HepG2 (cell line): Measurements from ENCODE around the gene AIP. TPM values are rescaled to one million over a fixed set of nuclear protein-coding genes. Genes with fewer than 3 reads are reported as not detected.

ENCODE experiments used
- AFF4 ChIP-seq: sonication (generic); formaldehyde crosslinking; IDR thresholded peaks from 2 replicates; pipeline ENCODE4 v1.4.0; 2020; ENCODE audit warnings: missing genetic modification reagents
- BCL6 ChIP-seq: IDR thresholded peaks from 2 replicates; pipeline ENCODE4 v1.6.1; 2016; ENCODE audit warnings: missing genetic modification reagents, missing compliant biosample characterization
- DBP ChIP-seq: sonication (generic); formaldehyde crosslinking; IDR thresholded peaks from 2 replicates; pipeline ENCODE4 v1.4.0; 2020; ENCODE audit warnings: missing genetic modification reagents; ENCODE audit errors: not compliant biosample characterization
- HNRNPL ChIP-seq: fragments of 200-400 bp; formaldehyde crosslinking; IDR thresholded peaks from 2 replicates; pipeline ENCODE4 v1.6.1; 2017; ENCODE audit warnings: mild to moderate bottlenecking, low read depth, low read length
- ISX ChIP-seq: sonication (generic); formaldehyde crosslinking; conservative IDR thresholded peaks from 2 replicates; pipeline ENCODE4 v1.5.0; 2020; ENCODE audit warnings: missing genetic modification reagents
- KDM5B ChIP-seq: sonication (generic); formaldehyde crosslinking; IDR thresholded peaks from 2 replicates; pipeline ENCODE4 v1.4.0; 2020; ENCODE audit warnings: missing genetic modification reagents, mild to moderate bottlenecking, borderline replicate concordance
- MTA3 ChIP-seq: sonication (generic); formaldehyde crosslinking; IDR thresholded peaks from 2 replicates; pipeline ENCODE4 v1.4.0; 2020; ENCODE audit warnings: missing genetic modification reagents
- MXD1 ChIP-seq: sonication (generic); formaldehyde crosslinking; IDR thresholded peaks from 2 replicates; pipeline ENCODE4 v1.4.0; 2020; ENCODE audit warnings: mild to moderate bottlenecking, missing genetic modification reagents
- NFKBIZ ChIP-seq: IDR thresholded peaks from 2 replicates; pipeline ENCODE4 v1.6.1; 2018; ENCODE audit warnings: missing genetic modification reagents, missing compliant biosample characterization
- PLRG1 ChIP-seq: fragments of 450-650 bp; conservative IDR thresholded peaks from 2 replicates; pipeline ENCODE4 v1.6.1; 2016
- RBAK ChIP-seq: sonication (generic); formaldehyde crosslinking; IDR thresholded peaks from 2 replicates; pipeline ENCODE4 v1.5.1; 2020; ENCODE audit warnings: mild to moderate bottlenecking, missing genetic modification reagents
- REST ChIP-seq, 2 experiments: IDR thresholded peaks; 2 replicates each; pipeline ENCODE4 v1.6.1; 2011 to 2012; ENCODE audit warnings: low read length in 2 of 2, borderline replicate concordance in 1 of 2, low read depth in 1 of 2, mild to moderate bottlenecking in 1 of 2, moderate library complexity in 1 of 2
- TRIM24 ChIP-seq: sonication (generic); formaldehyde crosslinking; IDR thresholded peaks from 2 replicates; pipeline ENCODE4 v1.8.0; 2022; ENCODE audit warnings: mild to moderate bottlenecking, missing genetic modification reagents
- XBP1 ChIP-seq: sonication (generic); formaldehyde crosslinking; IDR thresholded peaks from 2 replicates; pipeline ENCODE4 v1.5.0; 2020; ENCODE audit warnings: missing genetic modification reagents
- ZNF207 ChIP-seq: fragments of 450-650 bp; IDR thresholded peaks from 2 replicates; pipeline ENCODE4 v1.6.1; 2016; ENCODE audit warnings: antibody characterized with exemption, borderline replicate concordance
- ZNF572 ChIP-seq: sonication (generic); formaldehyde crosslinking; IDR thresholded peaks from 2 replicates; pipeline ENCODE4 v1.5.1; 2020; ENCODE audit warnings: mild to moderate bottlenecking, missing genetic modification reagents
- ZNF770 ChIP-seq: sonication (generic); formaldehyde crosslinking; IDR thresholded peaks from 2 replicates; pipeline ENCODE4 v1.5.0; 2020; ENCODE audit warnings: mild to moderate bottlenecking, missing genetic modification reagents
- ZNF850 ChIP-seq: sonication (generic); formaldehyde crosslinking; conservative IDR thresholded peaks from 2 replicates; pipeline ENCODE4 v1.9.0; 2021; ENCODE audit warnings: mild to moderate bottlenecking, missing genetic modification reagents
- polyA plus RNA-seq, 8 experiments: library from polyadenylated mRNA; depleted of rRNA in 3 of 8; stranded (reverse) in 7 of 8; unstranded in 1 of 8; fragments of >200 nt; fragmentation: Illumina TruSeq in 4 of 8; extraction: Trizol in 4 of 8; gene quantifications; 2 replicates each; pipeline versions ENCODE4 v1.2.1 to v1.2.3, GENCODE V29; 2011 to 2016; ENCODE audit warnings: low read depth in 4 of 8, missing spikeins in 1 of 8, mixed read lengths in 1 of 8; ENCODE audit not compliant: insufficient read depth in 1 of 8
- total RNA-seq, 5 experiments: library from RNA; depleted of rRNA; stranded (reverse); fragments of >200 nt; fragmentation: Illumina TruSeq; extraction: Trizol; gene quantifications; 2 replicates each; pipeline ENCODE4 v1.2.3, GENCODE V29; 2016; ENCODE audit warnings: low read depth in 1 of 5

AIP gene
- total and polyA plus RNA-seq, 2 of the 13 experiments (the other 11 are each of a cell fraction or from before 2014, with no cell fraction given): 51.8 to 110 TPM

GRCh38 chr11:67482827-67483798 is at the start of gene AIP (continued):
- TF ChIP-seq DBP (CRISPR knock-in tag): peak; percentile 83
- TF ChIP-seq KDM5B (CRISPR knock-in tag): peak; percentile 100
- TF ChIP-seq RBAK (CRISPR knock-in tag): no peak
- no peak for TF ChIP-seq REST (IDR thresholded peaks at IDR 0.05; ENCODE audit: borderline replicate concordance in 1 of 2, low read depth in 1 of 2, low read length in 2 of 2)
- TF ChIP-seq TRIM24 (CRISPR knock-in tag): no peak
- TF ChIP-seq NFKBIZ (CRISPR knock-in tag): peak; percentile 97
- peak; percentile 96 for TF ChIP-seq ZNF572 (CRISPR knock-in tag)
- no peak for TF ChIP-seq XBP1 (CRISPR knock-in tag)
- peak; percentile 74; the same call in 1 of the 2 replicates for TF ChIP-seq ISX (CRISPR knock-in tag)
- peak; percentile 92 for TF ChIP-seq MXD1 (CRISPR knock-in tag)
- TF ChIP-seq AFF4 (CRISPR knock-in tag): no peak
- peak; percentile 65 for TF ChIP-seq BCL6
- no peak for TF ChIP-seq PLRG1
- TF ChIP-seq ZNF850 (CRISPR knock-in tag): peak; percentile 34; the same call in 1 of the 2 replicates
- no peak for TF ChIP-seq ZNF207
- TF ChIP-seq ZNF770 (CRISPR knock-in tag): peak; percentile 72
- TF ChIP-seq HNRNPL: 0 out of 2 replicates have a peak, but pooled peaks have one; percentile 53
- no peak for TF ChIP-seq MTA3
